WTC11 (cell line): ENCODE data around the gene COL4A1. TPM values are rescaled to one million over a fixed set of nuclear protein-coding genes. Genes with fewer than 3 reads are reported as not detected.

ENCODE experiments used
- ATAC-seq: fragments of 200-7000 bp; cut with Tn5 transposase; 2 replicates; pipeline ENCODE4 v1.10.0; 2021; ENCODE audit warnings: mild to moderate bottlenecking, moderate library complexity
- CTCF ChIA-PET: fragments of 300-600 bp; sonication (Branson Sonifier 250); formaldehyde crosslinking; loops from one replicate; lab custom pipeline; 2021; ENCODE audit warnings: antibody characterized with exemption; lab: Charles Lee
- POLR2A ChIA-PET: fragments of 350-600 bp; sonication (Branson Sonifier 250); formaldehyde crosslinking; loops from one replicate; lab custom pipeline; 2021; ENCODE audit warnings: antibody characterized with exemption; lab: Charles Lee
- DNase-seq: peaks from one replicate; pipeline ENCODE4 v3.0.0; 2021; ENCODE audit warnings: low spot score
- H3K27ac Mint-ChIP-seq: 2 replicates; pipeline ENCODE4 v1.8.0; 2021; ENCODE audit warnings: mixed read lengths
- H3K27me3 Mint-ChIP-seq: 2 replicates; pipeline ENCODE4 v1.8.0; 2021; ENCODE audit warnings: low read depth, mild to moderate bottlenecking, moderate library complexity, mixed read lengths
- H3K36me3 Mint-ChIP-seq: 2 replicates; pipeline ENCODE4 v1.8.0; 2021; ENCODE audit warnings: mixed read lengths
- H3K4me1 Mint-ChIP-seq: 2 replicates; pipeline ENCODE4 v1.8.0; 2022; ENCODE audit warnings: mixed read lengths
- H3K4me3 Mint-ChIP-seq: 2 replicates; pipeline ENCODE4 v1.8.0; 2021; ENCODE audit warnings: mild to moderate bottlenecking, moderate library complexity, mixed read lengths
- H3K9me3 Mint-ChIP-seq: 2 replicates; pipeline ENCODE4 v1.8.0; 2021; ENCODE audit warnings: mixed read lengths
- ESRRA ChIP-seq: sonication (generic); formaldehyde crosslinking; IDR thresholded peaks from 2 replicates; pipeline ENCODE4 v1.8.1; 2022; ENCODE audit warnings: mild to moderate bottlenecking, missing genetic modification reagents, borderline replicate concordance
- ETV6 ChIP-seq: sonication (generic); formaldehyde crosslinking; IDR thresholded peaks from 2 replicates; pipeline ENCODE4 v1.8.1; 2022; ENCODE audit warnings: mild to moderate bottlenecking, missing genetic modification reagents
- FOXK1 ChIP-seq: sonication (generic); formaldehyde crosslinking; IDR thresholded peaks from 2 replicates; pipeline ENCODE4 v1.8.0; 2022; ENCODE audit warnings: mild to moderate bottlenecking, moderate library complexity, missing genetic modification reagents
- GRHL2 ChIP-seq: fragments of 250-450 bp; sonication (Bioruptor Pico); IDR thresholded peaks from 2 replicates; pipeline ENCODE4 v1.8.0; 2022; ENCODE audit warnings: mild to moderate bottlenecking, moderate library complexity; ENCODE audit not compliant: insufficient replicate concordance, severe bottlenecking
- JUN ChIP-seq: sonication (generic); formaldehyde crosslinking; IDR thresholded peaks from 2 replicates; pipeline ENCODE4 v1.8.0; 2023; ENCODE audit warnings: mild to moderate bottlenecking, missing genetic modification reagents
- MYBL2 ChIP-seq: sonication (generic); formaldehyde crosslinking; IDR thresholded peaks from 2 replicates; pipeline ENCODE4 v1.8.1; 2023; ENCODE audit warnings: mild to moderate bottlenecking, moderate library complexity, missing genetic modification reagents
- NFATC4 ChIP-seq: fragments of 250-450 bp; sonication (Bioruptor Pico); IDR thresholded peaks from 2 replicates; pipeline ENCODE4 v1.9.0; 2021; ENCODE audit warnings: mild to moderate bottlenecking
- NR1H2 ChIP-seq: sonication (generic); formaldehyde crosslinking; IDR thresholded peaks from 2 replicates; pipeline ENCODE4 v1.9.0; 2021; ENCODE audit warnings: mild to moderate bottlenecking, moderate library complexity, missing genetic modification reagents
- PRRX2 ChIP-seq: fragments of 250-450 bp; sonication (Bioruptor Pico); IDR thresholded peaks from 2 replicates; pipeline ENCODE4 v1.8.0; 2021; ENCODE audit warnings: mild to moderate bottlenecking
- RORB ChIP-seq: fragments of 250-450 bp; sonication (Bioruptor Pico); IDR thresholded peaks from 2 replicates; pipeline ENCODE4 v1.9.0; 2021; ENCODE audit warnings: mild to moderate bottlenecking
- TEAD4 ChIP-seq: sonication (generic); formaldehyde crosslinking; IDR thresholded peaks from 2 replicates; pipeline ENCODE4 v1.8.0; 2022; ENCODE audit warnings: mild to moderate bottlenecking, missing genetic modification reagents
- ZNF138 ChIP-seq: sonication (generic); formaldehyde crosslinking; conservative IDR thresholded peaks from 2 replicates; pipeline ENCODE4 v1.8.1; 2022; ENCODE audit warnings: mild to moderate bottlenecking, moderate library complexity, missing genetic modification reagents
- ZNF219 ChIP-seq: sonication (generic); formaldehyde crosslinking; IDR thresholded peaks from 2 replicates; pipeline ENCODE4 v1.8.0; 2023; ENCODE audit warnings: missing genetic modification reagents, mild to moderate bottlenecking, borderline replicate concordance
- ZNF317 ChIP-seq: sonication (generic); formaldehyde crosslinking; IDR thresholded peaks from 2 replicates; pipeline ENCODE4 v1.8.1; 2023; ENCODE audit warnings: low read depth, mild to moderate bottlenecking, moderate library complexity, missing genetic modification reagents, borderline replicate concordance
- ZNF416 ChIP-seq: fragments of 250-450 bp; sonication (Bioruptor Pico); IDR thresholded peaks from 2 replicates; pipeline ENCODE4 v1.9.0; 2021; ENCODE audit warnings: mild to moderate bottlenecking, inconsistent platforms
- total RNA-seq: library from RNA; stranded (reverse); gene quantifications from 3 replicates; pipeline ENCODE4 v1.2.3, GENCODE V29; 2021
- TF ChIP-seq, protein P1 (sequence below): sonication (generic); formaldehyde crosslinking; IDR thresholded peaks from 2 replicates; pipeline ENCODE4 v1.8.1; 2023; ENCODE audit warnings: mild to moderate bottlenecking, moderate library complexity, missing genetic modification reagents
- TF ChIP-seq, protein P2 (sequence below): sonication (generic); formaldehyde crosslinking; IDR thresholded peaks from 2 replicates; pipeline ENCODE4 v1.8.1; 2022; ENCODE audit warnings: mild to moderate bottlenecking, moderate library complexity, missing genetic modification reagents
- TF ChIP-seq, protein P3 (sequence below): fragments of 200-600 bp; IDR thresholded peaks from 2 replicates; pipeline ENCODE4 v1.8.0; 2022; ENCODE audit warnings: antibody characterized with exemption
- TF ChIP-seq, protein P4 (sequence below): sonication (generic); formaldehyde crosslinking; IDR thresholded peaks from 2 replicates; pipeline ENCODE4 v1.8.1; 2023; ENCODE audit warnings: mild to moderate bottlenecking, missing genetic modification reagents, moderate library complexity
- TF ChIP-seq, protein P5 (sequence below): sonication (generic); formaldehyde crosslinking; IDR thresholded peaks from 2 replicates; pipeline ENCODE4 v1.8.0; 2023; ENCODE audit warnings: missing genetic modification reagents
- TF ChIP-seq, protein P6 (sequence below): sonication (generic); formaldehyde crosslinking; IDR thresholded peaks from 2 replicates; pipeline ENCODE4 v1.8.0; 2023; ENCODE audit warnings: mild to moderate bottlenecking, missing genetic modification reagents
- TF ChIP-seq, protein P7 (sequence below): sonication (generic); formaldehyde crosslinking; IDR thresholded peaks from 2 replicates; pipeline ENCODE4 v1.8.1; 2023; ENCODE audit warnings: mild to moderate bottlenecking, missing genetic modification reagents, borderline replicate concordance
- TF ChIP-seq, protein P8 (sequence below): sonication (generic); formaldehyde crosslinking; IDR thresholded peaks from 2 replicates; pipeline ENCODE4 v1.8.1; 2022; ENCODE audit warnings: low read depth, mild to moderate bottlenecking, moderate library complexity, missing genetic modification reagents, borderline replicate concordance

COL4A1 gene
- total RNA-seq, 1 experiment from 2014 or later, result 89.6 TPM

DNA sequence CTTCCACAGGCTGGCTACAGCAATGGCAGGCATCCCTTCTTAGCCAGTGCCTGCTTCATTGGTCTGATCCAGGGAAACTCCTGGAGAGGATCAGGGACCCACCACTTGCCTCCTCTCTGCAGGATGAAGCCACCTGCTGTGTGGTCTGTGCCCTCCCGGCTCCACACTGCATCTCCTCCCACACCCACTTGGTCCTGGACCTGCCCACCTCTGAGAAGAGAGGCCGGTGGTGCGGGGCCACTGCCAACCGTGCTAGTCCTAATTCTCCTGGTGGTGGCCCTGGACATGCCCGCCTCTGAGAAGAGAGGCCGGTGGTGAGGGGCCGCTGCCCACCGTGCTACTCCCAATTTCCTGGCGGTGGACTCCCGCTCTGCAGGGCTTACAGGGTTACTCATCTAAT, 98.8 kb downstream of the COL4A1 start:
- no peak overlapping the region for H3K4me3 Mint-ChIP-seq
- H3K27ac Mint-ChIP-seq, result no peak overlapping the region
- POLR2A ChIA-PET, result no interaction called here
- no peaks in the 10 kb centered on the region for H3K9me3 Mint-ChIP-seq
- ATAC-seq, result no peak
- TF ChIP-seq GRHL2 (CRISPR knock-in tag) (no peak), NFATC4 (no peak)
- TF ChIP-seq, protein P1, sequence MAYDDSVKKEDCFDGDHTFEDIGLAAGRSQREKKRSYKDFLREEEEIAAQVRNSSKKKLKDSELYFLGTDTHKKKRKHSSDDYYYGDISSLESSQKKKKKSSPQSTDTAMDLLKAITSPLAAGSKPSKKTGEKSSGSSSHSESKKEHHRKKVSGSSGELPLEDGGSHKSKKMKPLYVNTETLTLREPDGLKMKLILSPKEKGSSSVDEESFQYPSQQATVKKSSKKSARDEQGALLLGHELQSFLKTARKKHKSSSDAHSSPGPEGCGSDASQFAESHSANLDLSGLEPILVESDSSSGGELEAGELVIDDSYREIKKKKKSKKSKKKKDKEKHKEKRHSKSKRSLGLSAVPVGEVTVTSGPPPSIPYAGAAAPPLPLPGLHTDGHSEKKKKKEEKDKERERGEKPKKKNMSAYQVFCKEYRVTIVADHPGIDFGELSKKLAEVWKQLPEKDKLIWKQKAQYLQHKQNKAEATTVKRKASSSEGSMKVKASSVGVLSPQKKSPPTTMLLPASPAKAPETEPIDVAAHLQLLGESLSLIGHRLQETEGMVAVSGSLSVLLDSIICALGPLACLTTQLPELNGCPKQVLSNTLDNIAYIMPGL, result no peak
- TF ChIP-seq, protein P2, sequence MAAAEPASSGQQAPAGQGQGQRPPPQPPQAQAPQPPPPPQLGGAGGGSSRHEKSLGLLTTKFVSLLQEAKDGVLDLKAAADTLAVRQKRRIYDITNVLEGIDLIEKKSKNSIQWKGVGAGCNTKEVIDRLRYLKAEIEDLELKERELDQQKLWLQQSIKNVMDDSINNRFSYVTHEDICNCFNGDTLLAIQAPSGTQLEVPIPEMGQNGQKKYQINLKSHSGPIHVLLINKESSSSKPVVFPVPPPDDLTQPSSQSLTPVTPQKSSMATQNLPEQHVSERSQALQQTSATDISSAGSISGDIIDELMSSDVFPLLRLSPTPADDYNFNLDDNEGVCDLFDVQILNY (CRISPR knock-in tag), result no peak
- TF ChIP-seq, protein P3, sequence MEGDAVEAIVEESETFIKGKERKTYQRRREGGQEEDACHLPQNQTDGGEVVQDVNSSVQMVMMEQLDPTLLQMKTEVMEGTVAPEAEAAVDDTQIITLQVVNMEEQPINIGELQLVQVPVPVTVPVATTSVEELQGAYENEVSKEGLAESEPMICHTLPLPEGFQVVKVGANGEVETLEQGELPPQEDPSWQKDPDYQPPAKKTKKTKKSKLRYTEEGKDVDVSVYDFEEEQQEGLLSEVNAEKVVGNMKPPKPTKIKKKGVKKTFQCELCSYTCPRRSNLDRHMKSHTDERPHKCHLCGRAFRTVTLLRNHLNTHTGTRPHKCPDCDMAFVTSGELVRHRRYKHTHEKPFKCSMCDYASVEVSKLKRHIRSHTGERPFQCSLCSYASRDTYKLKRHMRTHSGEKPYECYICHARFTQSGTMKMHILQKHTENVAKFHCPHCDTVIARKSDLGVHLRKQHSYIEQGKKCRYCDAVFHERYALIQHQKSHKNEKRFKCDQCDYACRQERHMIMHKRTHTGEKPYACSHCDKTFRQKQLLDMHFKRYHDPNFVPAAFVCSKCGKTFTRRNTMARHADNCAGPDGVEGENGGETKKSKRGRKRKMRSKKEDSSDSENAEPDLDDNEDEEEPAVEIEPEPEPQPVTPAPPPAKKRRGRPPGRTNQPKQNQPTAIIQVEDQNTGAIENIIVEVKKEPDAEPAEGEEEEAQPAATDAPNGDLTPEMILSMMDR, result no peak
- TF ChIP-seq, protein P4, sequence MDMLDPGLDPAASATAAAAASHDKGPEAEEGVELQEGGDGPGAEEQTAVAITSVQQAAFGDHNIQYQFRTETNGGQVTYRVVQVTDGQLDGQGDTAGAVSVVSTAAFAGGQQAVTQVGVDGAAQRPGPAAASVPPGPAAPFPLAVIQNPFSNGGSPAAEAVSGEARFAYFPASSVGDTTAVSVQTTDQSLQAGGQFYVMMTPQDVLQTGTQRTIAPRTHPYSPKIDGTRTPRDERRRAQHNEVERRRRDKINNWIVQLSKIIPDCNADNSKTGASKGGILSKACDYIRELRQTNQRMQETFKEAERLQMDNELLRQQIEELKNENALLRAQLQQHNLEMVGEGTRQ (CRISPR knock-in tag), result no peak
- TF ChIP-seq, protein P5, sequence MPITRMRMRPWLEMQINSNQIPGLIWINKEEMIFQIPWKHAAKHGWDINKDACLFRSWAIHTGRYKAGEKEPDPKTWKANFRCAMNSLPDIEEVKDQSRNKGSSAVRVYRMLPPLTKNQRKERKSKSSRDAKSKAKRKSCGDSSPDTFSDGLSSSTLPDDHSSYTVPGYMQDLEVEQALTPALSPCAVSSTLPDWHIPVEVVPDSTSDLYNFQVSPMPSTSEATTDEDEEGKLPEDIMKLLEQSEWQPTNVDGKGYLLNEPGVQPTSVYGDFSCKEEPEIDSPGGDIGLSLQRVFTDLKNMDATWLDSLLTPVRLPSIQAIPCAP (CRISPR knock-in tag), result no peak
- no peak for DNase-seq
- peaks cover 3% of the 10 kb centered on the region; the same call in 1 of the 2 replicates for H3K36me3 Mint-ChIP-seq
- CTCF ChIA-PET, result no interaction called here
- H3K4me1 Mint-ChIP-seq, result no peaks in the 10 kb centered on the region
- H3K27me3 Mint-ChIP-seq, result no peaks in the 10 kb centered on the region

DNA sequence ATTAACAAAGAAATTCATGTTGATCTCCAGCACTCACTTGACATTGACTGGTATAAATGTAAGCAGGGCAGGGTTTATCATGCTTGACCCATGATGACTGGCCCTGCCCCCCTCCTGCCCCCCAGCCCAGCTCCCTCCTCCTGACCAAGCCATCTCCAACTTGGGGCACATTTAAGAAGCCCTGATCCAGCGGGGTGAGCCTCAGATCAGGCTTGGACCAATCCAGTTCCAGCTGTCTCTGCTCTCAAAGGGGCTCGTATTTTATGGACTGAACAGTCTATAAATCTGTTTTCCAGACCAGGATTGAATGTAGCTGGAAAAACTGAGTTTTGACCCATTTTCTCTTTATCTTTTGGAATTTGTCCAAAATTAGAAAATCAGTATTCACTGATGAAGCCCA, 100.0 kb downstream of the COL4A1 start:
- Mint-ChIP-seq H3K4me1 (no peaks in the 10 kb centered on the region), H3K36me3 (peaks cover 3% of the 10 kb centered on the region; the same call in 1 of the 2 replicates), H3K27ac (no peak overlapping the region), H3K9me3 (no peaks in the 10 kb centered on the region), H3K4me3 (no peak overlapping the region), H3K27me3 (no peaks in the 10 kb centered on the region)
- ChIA-PET CTCF (no interaction called here), POLR2A (no interaction called here)
- DNase-seq (no peak), ATAC-seq (no peak)
- no peak for TF ChIP-seq FOXK1 (CRISPR knock-in tag)
- TF ChIP-seq ZNF219 (CRISPR knock-in tag), result no peak
- no peak for TF ChIP-seq ZNF138 (CRISPR knock-in tag)
- TF ChIP-seq MYBL2, result no peak
- no peak for TF ChIP-seq ETV6 (CRISPR knock-in tag)
- no peak for TF ChIP-seq TEAD4
- TF ChIP-seq NR1H2 (CRISPR knock-in tag), result no peak
- TF ChIP-seq JUN (CRISPR knock-in tag), result no peak
- no peak for TF ChIP-seq ESRRA (CRISPR knock-in tag)
- TF ChIP-seq, protein P6, sequence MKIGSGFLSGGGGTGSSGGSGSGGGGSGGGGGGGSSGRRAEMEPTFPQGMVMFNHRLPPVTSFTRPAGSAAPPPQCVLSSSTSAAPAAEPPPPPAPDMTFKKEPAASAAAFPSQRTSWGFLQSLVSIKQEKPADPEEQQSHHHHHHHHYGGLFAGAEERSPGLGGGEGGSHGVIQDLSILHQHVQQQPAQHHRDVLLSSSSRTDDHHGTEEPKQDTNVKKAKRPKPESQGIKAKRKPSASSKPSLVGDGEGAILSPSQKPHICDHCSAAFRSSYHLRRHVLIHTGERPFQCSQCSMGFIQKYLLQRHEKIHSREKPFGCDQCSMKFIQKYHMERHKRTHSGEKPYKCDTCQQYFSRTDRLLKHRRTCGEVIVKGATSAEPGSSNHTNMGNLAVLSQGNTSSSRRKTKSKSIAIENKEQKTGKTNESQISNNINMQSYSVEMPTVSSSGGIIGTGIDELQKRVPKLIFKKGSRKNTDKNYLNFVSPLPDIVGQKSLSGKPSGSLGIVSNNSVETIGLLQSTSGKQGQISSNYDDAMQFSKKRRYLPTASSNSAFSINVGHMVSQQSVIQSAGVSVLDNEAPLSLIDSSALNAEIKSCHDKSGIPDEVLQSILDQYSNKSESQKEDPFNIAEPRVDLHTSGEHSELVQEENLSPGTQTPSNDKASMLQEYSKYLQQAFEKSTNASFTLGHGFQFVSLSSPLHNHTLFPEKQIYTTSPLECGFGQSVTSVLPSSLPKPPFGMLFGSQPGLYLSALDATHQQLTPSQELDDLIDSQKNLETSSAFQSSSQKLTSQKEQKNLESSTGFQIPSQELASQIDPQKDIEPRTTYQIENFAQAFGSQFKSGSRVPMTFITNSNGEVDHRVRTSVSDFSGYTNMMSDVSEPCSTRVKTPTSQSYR (CRISPR knock-in tag), result no peak
- TF ChIP-seq ZNF317 (CRISPR knock-in tag), result no peak
- TF ChIP-seq, protein P7, sequence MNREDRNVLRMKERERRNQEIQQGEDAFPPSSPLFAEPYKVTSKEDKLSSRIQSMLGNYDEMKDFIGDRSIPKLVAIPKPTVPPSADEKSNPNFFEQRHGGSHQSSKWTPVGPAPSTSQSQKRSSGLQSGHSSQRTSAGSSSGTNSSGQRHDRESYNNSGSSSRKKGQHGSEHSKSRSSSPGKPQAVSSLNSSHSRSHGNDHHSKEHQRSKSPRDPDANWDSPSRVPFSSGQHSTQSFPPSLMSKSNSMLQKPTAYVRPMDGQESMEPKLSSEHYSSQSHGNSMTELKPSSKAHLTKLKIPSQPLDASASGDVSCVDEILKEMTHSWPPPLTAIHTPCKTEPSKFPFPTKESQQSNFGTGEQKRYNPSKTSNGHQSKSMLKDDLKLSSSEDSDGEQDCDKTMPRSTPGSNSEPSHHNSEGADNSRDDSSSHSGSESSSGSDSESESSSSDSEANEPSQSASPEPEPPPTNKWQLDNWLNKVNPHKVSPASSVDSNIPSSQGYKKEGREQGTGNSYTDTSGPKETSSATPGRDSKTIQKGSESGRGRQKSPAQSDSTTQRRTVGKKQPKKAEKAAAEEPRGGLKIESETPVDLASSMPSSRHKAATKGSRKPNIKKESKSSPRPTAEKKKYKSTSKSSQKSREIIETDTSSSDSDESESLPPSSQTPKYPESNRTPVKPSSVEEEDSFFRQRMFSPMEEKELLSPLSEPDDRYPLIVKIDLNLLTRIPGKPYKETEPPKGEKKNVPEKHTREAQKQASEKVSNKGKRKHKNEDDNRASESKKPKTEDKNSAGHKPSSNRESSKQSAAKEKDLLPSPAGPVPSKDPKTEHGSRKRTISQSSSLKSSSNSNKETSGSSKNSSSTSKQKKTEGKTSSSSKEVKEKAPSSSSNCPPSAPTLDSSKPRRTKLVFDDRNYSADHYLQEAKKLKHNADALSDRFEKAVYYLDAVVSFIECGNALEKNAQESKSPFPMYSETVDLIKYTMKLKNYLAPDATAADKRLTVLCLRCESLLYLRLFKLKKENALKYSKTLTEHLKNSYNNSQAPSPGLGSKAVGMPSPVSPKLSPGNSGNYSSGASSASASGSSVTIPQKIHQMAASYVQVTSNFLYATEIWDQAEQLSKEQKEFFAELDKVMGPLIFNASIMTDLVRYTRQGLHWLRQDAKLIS (CRISPR knock-in tag), result no peak
- no peak for TF ChIP-seq ZNF416 (CRISPR knock-in tag)
- TF ChIP-seq, protein P8, sequence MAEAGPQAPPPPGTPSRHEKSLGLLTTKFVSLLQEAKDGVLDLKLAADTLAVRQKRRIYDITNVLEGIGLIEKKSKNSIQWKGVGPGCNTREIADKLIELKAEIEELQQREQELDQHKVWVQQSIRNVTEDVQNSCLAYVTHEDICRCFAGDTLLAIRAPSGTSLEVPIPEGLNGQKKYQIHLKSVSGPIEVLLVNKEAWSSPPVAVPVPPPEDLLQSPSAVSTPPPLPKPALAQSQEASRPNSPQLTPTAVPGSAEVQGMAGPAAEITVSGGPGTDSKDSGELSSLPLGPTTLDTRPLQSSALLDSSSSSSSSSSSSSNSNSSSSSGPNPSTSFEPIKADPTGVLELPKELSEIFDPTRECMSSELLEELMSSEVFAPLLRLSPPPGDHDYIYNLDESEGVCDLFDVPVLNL, result no peak
- TF ChIP-seq RORB (CRISPR knock-in tag), result no peak
- no peak for TF ChIP-seq PRRX2 (CRISPR knock-in tag)
